Measurements from ENCODE around the gene COPZ1. TPM values are rescaled to one million over a fixed set of nuclear protein-coding genes. Genes with fewer than 3 reads are reported as not detected.

Gene COPZ1
- total and polyA plus RNA-seq, 9 of the 15 experiments (the other 6 are each of a cell fraction or from before 2014, with no cell fraction given) = 137 to 487 (median 233) TPM

DNA sequence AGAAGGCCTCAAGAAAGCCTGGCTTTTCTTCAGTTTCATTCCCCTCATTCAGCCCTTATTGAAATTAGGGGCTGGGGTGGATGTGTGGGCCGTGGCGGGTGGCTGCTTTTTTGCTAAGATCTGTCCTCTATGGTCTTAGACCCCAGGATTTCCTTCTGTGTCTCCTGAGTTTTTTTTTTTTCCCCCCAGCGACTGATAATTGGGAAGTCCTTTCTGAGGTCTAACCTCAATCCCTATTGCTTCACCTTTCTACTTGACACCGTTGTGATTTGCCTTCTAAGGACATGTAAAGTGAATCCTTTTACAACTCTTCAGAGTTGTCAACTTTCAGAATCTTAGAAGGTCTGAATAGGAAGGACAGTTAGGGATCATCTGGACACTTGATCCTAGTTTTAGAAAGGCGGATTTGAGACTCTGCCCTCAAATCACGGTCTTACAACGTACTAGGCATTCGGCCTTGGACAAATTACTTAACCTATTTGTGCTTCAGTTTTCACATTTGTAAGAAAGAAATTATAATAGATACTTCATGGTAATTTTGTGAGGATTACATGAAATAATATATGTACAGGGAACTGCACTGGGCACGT is 34.9 kb downstream of the COPZ1 start (continued):
- TF ChIP-seq NRF1 (conservative IDR thresholded peaks at IDR 0.05 in 1 of 2, IDR thresholded peaks at IDR 0.05 in 1 of 2) (peak in 1 of 2 experiments; percentile 55; a peak in 3 of 4 replicates), JUN (IDR thresholded peaks at IDR 0.05; ENCODE audit: borderline replicate concordance, low read depth, low read length) (no peak), JUN (CRISPR knock-in tag; IDR thresholded peaks at IDR 0.05; ENCODE audit: borderline replicate concordance) (no peak), THRAP3 (IDR thresholded peaks at IDR 0.05; ENCODE audit: borderline replicate concordance) (no peak), HDGF (IDR thresholded peaks at IDR 0.05) (peak; percentile 91; the same call in 1 of the 2 replicates), ZNF75A (CRISPR knock-in tag; IDR thresholded peaks at IDR 0.05) (no peak), RBBP5 (IDR thresholded peaks at IDR 0.05; ENCODE audit: borderline replicate concordance, insufficient read depth, low read length, poor library complexity, severe bottlenecking) (no peak), ZC3H8 (IDR thresholded peaks at IDR 0.05) (no peak), RBM25 (IDR thresholded peaks at IDR 0.05; ENCODE audit: low read depth, low read length, severe bottlenecking) (peak; percentile 91), ZNF830 (CRISPR knock-in tag; IDR thresholded peaks at IDR 0.05) (no peak)
- TF ChIP-seq, protein P1, sequence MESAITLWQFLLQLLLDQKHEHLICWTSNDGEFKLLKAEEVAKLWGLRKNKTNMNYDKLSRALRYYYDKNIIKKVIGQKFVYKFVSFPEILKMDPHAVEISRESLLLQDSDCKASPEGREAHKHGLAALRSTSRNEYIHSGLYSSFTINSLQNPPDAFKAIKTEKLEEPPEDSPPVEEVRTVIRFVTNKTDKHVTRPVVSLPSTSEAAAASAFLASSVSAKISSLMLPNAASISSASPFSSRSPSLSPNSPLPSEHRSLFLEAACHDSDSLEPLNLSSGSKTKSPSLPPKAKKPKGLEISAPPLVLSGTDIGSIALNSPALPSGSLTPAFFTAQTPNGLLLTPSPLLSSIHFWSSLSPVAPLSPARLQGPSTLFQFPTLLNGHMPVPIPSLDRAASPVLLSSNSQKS (CRISPR knock-in tag; IDR thresholded peaks at IDR 0.05) = no peak
- TF ChIP-seq, protein P2, sequence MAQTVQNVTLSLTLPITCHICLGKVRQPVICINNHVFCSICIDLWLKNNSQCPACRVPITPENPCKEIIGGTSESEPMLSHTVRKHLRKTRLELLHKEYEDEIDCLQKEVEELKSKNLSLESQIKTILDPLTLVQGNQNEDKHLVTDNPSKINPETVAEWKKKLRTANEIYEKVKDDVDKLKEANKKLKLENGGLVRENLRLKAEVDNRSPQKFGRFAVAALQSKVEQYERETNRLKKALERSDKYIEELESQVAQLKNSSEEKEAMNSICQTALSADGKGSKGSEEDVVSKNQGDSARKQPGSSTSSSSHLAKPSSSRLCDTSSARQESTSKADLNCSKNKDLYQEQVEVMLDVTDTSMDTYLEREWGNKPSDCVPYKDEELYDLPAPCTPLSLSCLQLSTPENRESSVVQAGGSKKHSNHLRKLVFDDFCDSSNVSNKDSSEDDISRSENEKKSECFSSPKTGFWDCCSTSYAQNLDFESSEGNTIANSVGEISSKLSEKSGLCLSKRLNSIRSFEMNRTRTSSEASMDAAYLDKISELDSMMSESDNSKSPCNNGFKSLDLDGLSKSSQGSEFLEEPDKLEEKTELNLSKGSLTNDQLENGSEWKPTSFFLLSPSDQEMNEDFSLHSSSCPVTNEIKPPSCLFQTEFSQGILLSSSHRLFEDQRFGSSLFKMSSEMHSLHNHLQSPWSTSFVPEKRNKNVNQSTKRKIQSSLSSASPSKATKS (CRISPR knock-in tag; IDR thresholded peaks at IDR 0.05) = no peak
- TF ChIP-seq, protein P3, sequence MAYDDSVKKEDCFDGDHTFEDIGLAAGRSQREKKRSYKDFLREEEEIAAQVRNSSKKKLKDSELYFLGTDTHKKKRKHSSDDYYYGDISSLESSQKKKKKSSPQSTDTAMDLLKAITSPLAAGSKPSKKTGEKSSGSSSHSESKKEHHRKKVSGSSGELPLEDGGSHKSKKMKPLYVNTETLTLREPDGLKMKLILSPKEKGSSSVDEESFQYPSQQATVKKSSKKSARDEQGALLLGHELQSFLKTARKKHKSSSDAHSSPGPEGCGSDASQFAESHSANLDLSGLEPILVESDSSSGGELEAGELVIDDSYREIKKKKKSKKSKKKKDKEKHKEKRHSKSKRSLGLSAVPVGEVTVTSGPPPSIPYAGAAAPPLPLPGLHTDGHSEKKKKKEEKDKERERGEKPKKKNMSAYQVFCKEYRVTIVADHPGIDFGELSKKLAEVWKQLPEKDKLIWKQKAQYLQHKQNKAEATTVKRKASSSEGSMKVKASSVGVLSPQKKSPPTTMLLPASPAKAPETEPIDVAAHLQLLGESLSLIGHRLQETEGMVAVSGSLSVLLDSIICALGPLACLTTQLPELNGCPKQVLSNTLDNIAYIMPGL (CRISPR knock-in tag; IDR thresholded peaks at IDR 0.05) = no peak
- TF ChIP-seq, protein P4, sequence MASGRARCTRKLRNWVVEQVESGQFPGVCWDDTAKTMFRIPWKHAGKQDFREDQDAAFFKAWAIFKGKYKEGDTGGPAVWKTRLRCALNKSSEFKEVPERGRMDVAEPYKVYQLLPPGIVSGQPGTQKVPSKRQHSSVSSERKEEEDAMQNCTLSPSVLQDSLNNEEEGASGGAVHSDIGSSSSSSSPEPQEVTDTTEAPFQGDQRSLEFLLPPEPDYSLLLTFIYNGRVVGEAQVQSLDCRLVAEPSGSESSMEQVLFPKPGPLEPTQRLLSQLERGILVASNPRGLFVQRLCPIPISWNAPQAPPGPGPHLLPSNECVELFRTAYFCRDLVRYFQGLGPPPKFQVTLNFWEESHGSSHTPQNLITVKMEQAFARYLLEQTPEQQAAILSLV (tag; IDR thresholded peaks at IDR 0.05) = 0 out of 2 replicates have a peak, but pooled peaks have one; percentile 36
- TF ChIP-seq, protein P5, sequence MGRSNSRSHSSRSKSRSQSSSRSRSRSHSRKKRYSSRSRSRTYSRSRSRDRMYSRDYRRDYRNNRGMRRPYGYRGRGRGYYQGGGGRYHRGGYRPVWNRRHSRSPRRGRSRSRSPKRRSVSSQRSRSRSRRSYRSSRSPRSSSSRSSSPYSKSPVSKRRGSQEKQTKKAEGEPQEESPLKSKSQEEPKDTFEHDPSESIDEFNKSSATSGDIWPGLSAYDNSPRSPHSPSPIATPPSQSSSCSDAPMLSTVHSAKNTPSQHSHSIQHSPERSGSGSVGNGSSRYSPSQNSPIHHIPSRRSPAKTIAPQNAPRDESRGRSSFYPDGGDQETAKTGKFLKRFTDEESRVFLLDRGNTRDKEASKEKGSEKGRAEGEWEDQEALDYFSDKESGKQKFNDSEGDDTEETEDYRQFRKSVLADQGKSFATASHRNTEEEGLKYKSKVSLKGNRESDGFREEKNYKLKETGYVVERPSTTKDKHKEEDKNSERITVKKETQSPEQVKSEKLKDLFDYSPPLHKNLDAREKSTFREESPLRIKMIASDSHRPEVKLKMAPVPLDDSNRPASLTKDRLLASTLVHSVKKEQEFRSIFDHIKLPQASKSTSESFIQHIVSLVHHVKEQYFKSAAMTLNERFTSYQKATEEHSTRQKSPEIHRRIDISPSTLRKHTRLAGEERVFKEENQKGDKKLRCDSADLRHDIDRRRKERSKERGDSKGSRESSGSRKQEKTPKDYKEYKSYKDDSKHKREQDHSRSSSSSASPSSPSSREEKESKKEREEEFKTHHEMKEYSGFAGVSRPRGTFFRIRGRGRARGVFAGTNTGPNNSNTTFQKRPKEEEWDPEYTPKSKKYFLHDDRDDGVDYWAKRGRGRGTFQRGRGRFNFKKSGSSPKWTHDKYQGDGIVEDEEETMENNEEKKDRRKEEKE (IDR thresholded peaks at IDR 0.05; ENCODE audit: borderline replicate concordance in 1 of 2, control insufficient read depth in 1 of 2, low read depth in 2 of 2, low read length in 1 of 2) = no peak
